Germinal center (tissue), 1 donor: ENCODE measurements around the gene ARL9.
A peak's percentile ranks its signal among the peaks of the same experiment; 100 is the strongest.
"Not testable (repeated sequence)": the region's sequence is repeated elsewhere in the genome, so short reads cannot be mapped to it uniquely, and the experiment has no call there.

Source experiments
- DNase-seq: peaks from one replicate; pipeline ENCODE4 v3.0.0; 2012; ENCODE audit warnings: mixed read lengths, low spot score

Gene ARL9, protein sequence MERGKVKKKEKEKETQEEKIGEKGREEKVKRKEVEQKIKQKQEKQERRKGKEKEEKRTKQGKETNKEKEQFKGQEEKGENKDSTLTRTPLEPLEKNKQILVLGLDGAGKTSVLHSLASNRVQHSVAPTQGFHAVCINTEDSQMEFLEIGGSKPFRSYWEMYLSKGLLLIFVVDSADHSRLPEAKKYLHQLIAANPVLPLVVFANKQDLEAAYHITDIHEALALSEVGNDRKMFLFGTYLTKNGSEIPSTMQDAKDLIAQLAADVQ

DNA sequence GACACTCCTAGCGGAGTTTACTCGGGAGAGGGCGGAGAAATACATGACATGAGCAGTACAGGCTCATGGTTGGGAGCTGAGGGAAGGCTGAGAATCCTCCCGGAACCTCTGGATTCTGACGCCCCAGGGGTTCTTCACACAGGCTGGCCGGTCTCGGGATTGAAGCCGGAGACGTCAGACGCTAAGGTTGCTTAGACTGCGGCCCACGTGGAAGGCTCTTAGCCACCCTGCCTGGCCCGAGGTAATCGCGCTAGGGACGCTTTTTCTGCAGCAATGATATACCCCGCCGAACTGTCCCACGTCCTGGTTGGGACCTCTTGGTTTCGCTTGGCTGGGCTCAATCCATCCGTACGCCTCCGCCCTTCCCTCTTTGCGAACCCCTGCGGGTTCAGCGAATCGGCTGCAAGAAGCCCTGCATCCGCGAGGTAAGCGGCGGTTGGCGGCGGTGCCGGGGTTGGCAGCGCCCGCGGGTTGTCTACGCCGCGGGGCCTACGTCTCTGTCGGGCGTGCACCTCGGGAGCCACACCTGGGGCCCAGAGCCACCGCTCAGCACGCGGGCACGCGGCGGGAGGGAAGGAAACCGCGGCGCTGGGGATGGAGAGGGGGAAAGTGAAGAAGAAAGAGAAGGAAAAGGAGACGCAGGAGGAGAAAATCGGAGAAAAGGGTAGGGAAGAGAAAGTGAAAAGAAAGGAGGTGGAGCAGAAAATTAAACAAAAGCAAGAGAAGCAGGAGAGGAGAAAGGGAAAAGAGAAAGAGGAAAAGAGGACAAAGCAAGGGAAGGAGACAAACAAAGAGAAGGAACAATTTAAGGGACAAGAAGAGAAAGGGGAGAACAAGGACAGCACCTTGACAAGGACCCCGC, at the start of gene ARL9:
Gene ARL9 (plus strand): TSS at position 523 of the 862 bp plus-strand sequence. CDS start 72 bp downstream, at position 595.
- peak; percentile 68 for DNase-seq

DNA sequence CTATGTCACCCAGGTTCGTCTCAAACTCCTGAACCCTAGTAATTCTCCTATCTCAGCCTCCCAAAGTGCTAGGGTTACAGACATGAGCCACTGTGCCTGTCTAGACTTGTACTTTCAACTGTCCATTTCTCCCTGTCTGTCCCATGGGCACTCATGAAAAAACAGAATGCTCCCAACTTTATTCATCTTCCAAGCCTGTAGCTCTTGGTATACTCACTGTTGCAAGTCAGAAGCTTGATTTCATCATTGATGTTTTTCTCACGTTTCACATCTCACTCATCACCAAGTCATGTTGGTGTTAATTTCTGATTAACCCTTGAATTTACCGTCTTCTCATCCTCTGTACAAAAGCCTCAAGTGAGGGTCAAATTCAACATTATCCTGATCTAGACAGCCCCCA, 45.5 kb upstream of the ARL9 start:
- DNase-seq, result no peak

DNA sequence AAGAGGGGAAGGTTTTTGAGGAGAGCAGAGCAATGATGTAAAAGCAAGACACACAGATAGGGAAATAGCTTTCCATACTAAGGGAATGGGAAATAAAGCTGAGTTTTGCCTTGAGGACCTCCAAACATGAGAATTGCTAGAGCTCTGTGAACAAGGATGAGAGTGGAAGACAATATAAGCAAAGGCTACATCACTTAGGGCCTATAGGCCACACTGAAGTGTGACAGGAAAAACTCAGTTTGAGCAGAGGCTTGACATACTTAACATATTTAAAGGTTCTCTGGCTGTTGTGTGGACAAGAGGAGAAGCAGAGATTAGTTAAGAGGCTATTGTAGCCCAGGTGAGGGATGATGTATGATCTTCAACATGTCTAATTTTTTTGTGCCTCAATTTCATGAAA, 43.4 kb upstream of the ARL9 start:
- no peak for DNase-seq

DNA sequence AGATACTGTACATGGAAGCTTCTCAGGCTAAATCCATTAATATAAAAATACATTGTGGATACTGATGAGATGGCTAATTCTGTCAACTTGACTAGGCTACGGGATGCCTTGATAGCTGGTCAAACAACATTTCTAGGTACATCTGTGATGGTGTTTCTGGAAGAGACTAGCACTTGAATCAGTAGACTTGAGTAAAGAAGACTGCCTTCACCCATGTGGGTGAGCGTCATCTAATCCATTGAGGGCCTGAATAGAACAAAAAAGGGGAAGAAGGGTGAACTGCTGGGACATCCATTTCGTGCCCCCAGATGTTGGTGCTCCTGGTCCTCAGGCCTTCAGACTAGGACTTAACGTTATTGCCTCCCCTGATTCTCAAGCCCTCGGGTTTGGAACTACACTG, 41.9 kb upstream of the ARL9 start:
- DNase-seq, result no peak

DNA sequence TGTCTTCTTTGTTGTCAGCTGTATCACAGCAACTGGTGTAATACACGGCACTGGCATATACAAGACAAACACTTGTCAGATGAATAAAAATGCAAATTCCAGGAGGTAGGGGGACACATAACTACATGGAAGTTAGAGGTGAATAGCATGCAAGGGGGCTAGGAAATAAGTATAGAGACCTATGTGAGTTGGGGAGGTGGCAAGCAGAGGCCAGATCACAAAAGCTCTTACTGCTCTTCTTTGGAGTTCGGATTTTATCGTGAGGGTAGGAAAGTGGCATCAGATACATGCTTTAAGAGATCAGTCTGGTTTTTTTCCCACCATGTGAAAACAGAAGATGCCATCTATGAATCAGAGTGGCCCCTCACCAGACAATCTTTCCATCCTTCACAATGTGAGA, 41.0 kb upstream of the ARL9 start:
- no peak for DNase-seq

DNA sequence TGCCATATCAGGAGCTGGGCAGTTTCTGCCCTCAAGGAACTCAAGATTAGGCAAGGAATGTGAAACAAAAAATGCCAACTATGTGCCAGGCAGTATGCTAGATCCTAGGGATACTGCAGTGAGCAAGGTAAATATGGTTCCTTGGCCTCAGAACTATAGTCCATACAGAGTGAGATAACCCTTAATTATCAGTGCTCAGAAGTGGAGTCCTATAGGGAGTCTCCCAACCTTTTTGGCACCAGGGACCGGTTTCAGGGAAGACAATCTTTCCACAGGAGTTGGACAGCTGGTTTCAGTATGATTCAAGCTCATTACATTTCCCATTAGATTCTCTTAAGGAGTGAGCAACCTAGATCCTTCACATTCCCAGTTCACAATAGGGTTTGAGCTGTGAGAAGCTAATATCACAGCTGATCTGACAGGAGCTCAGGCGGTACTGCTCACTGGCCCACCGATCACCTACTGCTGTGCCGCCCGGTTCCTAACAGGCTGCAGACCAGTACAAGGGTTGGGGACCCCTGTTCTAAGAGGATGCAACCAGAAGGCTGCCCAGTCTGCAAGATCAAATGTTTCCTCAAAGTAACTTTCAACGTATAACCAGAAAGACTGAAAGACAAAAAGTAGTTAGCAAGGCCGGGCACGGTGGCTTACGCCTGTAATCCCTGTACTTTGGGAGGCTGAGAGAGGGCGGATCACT, 39.8 kb upstream of the ARL9 start:
- DNase-seq, result no peak

DNA sequence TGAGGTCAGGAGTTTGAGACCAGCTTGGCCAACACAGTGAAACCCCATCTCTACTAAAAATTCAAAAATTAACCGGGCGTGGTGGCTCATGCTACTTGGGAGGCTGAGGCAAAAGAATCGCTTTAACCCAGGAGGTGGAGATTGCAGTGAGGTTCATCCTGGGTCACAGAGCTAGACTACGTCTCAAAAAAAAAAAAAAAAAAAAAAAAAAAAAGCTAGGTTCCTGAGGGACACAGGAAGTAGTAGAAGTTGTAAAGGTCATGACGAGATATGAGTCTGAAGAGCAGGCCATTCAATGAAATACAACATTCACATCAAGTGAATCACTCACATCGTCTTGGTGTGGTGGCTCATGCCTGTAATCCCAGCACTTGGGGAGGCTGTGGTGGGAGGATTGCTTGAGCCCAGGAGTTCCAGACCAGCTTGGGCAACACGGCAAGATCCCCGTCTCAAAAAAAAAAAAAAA, 39.3 kb upstream of the ARL9 start:
- not testable (repeated sequence) for DNase-seq

DNA sequence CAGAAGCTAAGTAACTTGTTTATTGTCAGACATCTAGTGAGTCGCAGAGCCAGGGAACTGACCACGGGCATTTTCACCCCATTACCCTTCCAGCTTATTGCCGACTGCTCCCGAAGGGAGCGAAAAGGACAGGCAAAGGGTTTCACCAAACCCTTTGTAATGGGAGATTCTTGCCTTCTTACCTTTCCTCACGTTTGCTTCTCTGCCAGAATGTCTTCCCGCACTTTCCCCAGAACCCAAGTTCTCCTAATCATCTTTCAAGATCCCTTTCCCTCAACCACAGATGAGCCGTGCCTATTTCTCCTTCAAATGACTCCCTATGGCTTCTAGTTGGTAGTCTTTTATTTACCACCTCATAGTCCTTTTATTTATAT, 38.7 kb upstream of the ARL9 start:
- peak; percentile 5 for DNase-seq

DNA sequence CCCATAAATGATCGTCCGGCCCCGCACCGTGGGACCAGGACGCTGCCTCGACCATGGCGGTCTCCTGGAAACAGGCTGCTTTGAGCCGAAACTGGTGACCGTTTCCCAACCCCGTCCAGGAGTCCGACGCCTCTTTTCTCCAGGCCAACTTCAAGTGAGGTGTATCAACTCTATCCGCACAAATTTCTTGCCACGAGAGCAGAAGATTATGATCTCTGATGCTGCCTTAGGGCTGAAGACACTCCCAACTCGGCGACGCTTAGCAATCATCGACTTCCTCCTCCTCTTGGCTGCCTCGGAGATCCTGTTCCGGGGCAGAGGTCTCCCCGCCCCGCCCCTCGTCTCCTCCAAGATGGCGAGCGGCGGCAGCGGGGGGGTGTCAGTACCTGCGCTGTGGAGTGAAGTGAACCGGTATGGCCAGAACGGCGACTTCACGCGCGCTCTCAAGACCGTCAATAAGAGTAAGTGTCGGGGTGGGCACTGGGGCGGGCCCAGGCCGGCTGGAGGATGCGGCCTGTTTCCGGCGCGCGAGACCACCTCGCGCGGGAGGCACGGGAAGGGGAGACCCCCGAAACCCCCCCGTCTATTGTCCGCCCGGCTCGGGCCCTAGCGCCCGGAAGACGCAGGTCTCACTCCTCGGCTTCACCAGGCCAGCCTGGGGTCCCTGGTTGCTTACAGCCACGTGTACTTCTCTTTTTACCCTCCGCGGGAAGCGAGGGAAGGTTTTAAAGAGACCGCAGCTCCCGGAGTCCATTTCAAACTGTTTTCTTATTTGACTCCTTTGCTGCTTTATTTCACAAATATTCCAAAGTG, 38.1 kb upstream of the ARL9 start, which contains the start of gene SRP72:
Gene SRP72 (plus strand): TSS at position 334 of the 813 bp plus-strand sequence. CDS start 19 bp downstream, at position 353.
- peak; percentile 93 for DNase-seq

DNA sequence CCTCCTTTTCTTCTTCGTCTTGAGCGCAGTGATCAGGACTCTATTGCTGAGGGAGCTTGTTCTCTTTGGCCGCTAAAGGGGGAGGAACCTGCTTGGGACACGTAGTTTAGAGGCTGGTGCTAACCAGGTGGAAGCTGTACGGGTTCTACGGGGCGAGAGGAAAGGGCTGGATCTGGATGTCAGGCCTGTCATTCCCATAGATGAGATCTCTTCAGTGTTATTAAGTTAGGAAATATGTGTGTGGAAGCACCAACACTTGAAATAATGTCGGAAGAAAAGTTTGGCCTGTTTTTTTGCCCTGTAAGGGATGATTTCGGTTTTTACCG, 37.5 kb upstream of the ARL9 start:
- DNase-seq, result peak; percentile 40

DNA sequence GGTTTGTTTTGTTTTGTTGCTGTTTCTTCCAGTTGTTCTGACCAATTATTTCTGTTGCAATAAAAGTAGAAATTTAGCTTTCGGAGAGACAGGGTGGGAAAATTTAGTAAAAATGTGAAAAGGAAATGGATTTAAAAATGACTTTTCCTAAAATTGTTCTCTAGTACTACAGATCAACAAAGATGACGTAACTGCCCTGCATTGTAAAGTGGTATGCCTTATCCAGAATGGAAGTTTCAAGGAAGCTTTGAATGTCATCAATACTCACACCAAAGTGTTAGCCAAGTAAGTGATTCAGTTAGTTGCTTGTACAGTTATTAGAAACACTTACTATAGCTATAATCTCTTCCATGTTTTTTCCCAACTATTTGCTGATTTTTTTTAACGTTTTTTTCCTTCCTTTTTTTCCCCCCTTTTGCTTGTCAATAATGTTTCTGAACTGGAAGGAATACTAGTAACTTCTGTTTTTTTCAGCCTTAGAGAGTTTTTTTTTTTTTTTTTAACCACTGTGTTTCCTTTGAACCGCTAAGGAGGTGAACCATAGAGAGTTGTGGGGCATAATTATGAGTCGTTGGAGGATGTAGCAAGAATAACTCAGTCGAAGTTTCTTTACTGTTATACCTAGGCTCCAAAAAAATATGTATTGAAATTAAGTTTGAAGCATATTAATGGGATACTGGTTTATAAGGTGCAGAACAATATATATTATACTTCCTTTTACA, 35.9 kb upstream of the ARL9 start:
- DNase-seq, result peak; percentile 15

DNA sequence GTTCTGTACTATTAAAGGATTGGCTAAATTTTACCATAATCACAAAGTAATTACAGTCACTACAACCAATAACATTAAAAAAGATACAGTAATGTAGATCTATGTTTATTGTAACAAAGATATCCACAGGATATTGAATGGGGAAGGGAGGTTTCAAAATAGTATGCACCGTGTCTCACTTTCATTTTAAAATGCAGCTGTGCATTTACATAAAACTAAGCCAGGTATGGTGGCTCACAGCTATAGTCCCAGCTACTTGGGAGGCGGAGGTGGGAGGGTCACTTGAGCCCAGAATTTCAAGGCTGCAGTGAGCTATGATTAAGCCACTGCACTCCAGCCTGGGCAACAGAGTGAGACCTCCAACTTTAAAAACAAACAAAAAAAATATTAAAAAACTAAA, 29.7 kb upstream of the ARL9 start:
- peak; percentile 33 for DNase-seq

DNA sequence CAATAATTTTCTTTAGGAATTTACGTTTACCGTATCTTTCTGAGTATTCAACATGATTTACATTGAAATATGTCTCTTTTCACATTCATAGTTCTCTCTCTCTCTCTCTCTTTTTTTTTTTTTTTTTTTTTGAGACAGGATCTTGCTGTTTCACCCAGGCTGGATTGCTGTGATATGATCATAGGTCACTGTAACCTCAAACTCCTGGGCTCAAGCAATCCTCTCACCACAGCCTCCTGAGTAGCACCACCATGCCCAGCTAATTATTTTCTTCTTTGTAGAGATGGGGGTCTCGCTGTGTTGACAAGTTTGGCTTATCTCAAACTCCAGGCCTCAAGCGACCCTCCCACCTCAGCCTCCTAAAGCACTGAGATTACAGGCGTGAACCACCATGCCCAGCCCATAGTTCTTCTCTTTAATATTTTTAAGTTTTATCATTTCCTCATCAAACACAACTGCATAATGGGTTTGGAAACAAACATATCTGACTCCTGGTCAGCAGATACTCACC, 28.3 kb upstream of the ARL9 start:
- no peak for DNase-seq

DNA sequence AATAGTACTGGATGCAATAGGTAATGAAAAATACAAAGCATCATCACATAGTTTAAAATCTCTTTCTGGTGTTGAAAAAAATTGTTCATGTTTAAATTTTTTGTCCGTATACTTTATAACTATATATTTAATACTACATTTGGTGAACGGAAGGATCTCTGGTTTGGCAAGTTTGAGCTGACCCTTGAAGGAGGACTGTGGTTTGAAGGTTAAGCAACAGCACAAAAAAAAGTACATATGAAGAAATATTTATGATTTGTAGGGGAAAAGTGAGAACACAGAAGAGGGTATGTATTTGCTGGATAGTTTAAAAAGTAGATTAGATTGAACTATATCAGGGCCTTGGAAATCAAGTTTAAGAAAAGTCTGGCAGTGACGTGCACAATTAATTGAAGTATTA, 24.9 kb upstream of the ARL9 start:
- DNase-seq, result no peak

DNA sequence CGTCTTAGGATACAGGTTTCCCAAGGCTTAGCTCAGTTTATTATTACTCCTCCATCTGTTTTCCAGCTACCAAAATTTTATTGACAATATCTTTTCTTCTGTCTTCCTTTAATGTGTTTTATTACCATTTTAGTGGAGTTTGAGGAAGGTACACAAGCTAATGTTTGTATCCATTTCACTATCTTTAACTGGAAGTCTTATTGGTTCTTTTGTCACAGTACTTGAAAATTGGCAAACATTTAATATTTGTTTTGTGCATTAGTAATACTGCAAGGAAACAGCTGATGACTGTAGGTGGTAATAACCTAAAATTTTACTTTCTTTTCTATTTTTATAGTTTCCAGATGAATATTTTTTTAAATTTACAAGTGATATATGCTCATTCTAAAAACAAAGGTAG, 9.3 kb upstream of the ARL9 start:
- no peak for DNase-seq

DNA sequence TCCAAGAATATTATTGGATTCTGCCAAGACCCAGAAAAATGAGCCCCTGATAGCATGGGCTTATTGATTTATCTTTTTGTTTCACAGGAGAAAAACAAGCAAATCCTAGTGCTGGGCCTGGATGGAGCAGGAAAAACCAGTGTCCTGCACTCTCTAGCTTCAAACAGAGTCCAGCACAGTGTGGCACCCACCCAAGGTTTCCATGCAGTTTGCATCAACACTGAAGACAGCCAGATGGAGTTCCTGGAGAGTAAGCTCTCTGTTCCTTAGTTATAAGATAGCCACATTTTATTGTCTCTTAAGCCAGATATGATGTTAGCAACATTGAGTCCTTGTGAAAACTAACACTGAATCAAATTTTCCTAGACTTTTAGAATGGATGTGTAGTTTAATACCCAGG, 5.5 kb downstream of the ARL9 start:
- no peak for DNase-seq

DNA sequence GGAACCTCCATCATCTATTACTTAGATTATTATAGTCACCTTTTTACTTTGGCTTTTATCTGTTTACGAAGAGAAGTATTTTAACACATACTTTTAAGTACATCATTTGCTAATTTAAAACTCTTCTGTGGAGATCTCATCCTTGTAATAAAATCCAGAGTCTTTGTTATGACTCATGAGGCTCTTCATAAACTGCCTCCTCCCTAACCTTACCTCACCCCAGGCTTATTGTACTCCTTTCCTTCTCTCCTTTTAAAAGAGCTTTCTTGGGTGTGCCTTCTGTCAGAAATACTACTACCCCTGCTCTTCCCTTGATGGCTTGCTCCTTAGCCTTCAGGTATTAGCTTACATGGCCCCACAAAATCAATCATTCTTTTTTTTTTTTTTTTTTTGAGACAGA, 6.6 kb downstream of the ARL9 start:
- no peak for DNase-seq

DNA sequence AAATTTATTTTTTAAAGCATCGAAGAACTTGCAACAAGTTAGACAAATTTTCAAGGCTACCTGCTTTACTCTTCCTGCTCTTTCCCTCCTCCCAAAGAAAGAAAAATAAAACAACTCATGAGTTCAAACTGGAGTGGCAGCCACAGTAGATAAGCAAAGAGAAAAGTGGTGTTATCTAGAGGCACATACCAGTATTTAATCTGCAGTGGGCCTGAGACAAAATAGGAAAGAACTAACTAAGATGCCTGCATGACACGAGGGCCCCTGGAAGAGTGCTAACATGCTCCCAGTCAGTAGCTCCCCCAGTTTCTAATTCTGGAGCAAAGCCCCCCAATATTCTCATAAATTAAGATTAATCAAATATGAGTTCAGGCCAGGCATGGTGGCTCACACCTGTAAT, 7.9 kb downstream of the ARL9 start:
- no peak for DNase-seq

DNA sequence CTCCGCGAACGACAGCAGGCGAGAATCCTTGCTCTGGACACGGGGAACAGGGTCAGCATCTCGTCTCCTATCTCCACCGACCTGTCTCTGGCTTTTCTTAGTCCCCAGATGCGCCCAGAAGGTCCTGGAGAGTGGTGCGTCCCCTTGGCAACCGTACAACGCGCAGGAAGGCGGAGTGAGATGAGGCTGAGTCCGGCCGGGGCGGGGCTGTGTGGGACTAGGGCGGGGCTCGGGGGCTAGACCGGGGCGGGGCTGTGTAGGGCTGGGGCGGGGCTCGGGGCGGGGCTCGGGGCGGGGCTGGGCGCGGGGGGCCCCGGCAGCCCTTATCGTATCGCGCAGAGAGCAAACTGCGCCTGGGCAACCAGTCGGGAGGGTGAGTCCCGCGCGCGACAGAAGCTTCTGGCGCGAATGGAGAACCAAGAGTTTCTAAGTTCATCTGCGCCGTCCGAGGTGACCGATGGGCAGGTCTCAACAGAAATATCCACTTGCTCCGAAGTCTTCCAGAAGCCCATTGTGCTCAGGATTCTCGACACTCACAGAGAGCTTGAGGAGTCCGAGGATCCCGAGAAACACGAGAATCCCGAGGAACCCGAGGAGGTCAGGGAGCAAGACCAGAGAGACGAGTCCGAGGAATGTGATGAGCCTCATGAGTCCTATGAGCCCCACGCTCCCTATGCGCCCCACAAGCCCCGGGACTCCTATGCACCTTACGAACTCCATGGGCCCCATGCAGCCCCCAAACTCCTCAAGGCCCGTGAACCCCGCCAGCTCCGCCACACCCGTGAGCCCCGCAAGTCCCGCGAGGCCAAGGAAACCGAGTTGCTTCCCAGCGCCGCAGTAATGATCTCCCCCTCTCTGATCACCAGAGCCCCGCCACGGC, 24.9 kb downstream of the ARL9 start:
- peak; percentile 92 for DNase-seq

DNA sequence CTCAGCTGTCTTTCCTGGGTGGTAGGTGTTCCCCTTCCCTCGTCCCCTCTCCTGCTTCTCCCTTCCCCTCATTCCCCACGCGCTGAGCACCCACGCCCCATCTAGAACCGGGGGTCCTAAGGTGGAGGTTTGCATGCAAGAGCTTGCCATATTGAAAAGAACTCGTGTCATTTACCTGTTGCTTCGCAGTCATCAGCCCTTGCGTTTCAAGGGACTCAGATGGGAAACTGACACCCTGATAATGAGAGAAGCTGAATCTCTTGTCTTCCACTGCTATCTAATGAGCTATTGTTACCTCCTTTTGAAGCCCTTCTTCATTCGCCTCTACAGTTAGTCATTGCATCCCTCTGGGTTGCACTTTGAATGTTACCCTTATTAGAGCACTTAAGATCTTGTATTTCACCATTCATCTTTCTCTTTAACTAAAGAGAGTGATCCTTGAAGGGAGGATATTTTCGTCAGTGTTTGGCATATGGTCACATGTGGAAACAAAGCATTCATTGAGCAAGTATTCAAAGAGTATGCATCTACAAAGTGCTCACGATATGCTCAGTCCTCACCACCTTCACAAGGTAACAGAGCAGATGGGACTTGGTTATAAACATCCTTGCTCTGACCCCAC, 25.7 kb downstream of the ARL9 start:
- DNase-seq, result no peak
